GM19328 (cell line): Measurements from ENCODE around the gene GLRX.

ENCODE experiments used
- ATAC-seq: cut with Tn5 transposase; IDR thresholded peaks from one replicate; pipeline ENCODE4 v1.9.1; 2021; ENCODE audit warnings: mild to moderate bottlenecking, moderate library complexity; ENCODE audit not compliant: unreplicated experiment

The GLRX gene

DNA sequence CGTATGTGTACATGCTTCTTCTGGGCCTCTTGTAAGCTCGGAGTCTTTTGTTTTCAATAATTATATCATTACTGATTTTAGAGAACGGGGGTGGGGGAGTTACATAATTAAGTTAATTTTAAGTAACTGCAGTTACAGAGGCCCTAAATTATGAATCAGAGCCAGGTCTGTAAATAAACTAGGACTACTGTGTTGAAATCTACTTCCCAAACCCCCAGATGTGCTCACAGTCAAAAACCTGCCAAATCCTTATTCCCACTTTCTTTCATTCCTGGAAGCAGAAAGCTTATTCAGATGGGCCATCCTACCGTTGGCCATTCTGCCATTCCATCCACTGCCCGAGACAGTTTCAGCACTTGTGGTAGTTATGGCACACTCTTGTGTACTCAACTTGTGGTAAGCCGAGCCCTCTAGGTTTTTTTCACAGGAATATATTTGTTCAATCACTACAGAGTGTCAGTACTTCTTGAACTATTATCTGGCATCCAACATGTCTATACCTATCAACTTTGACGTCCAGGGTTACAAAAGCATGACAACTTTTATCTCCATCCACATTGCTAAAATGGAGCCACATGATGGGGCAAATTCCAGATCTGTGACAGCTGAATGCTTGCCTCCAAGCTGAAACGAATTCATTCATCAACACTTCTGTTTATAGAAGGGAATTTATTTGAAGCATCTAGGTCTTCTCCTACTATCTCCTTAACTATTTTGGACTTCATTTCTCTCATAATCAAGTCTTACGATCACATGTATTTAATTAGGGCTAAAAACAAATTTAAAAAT, 37.8 kb downstream of the GLRX start:
- ATAC-seq = no peak

DNA sequence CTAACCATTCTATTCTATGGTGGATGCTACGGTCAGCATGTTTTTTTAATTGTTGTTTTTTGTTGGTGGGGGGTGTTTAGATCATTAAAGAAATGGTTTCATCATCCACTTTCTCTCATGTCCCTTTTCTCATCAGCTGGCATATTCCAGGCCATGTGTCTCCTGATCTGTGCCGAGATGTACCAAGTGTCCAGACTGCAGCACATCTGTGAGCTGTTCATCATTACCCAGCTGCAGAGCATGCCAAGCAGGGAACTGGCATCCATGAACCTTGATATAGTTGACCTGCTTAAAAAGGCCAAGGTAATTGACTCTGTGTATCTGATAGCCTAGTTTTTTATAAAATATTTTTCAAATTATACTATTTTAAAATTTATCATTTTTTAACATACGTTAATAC, 38.9 kb downstream of the GLRX start:
- ATAC-seq = no peak

DNA sequence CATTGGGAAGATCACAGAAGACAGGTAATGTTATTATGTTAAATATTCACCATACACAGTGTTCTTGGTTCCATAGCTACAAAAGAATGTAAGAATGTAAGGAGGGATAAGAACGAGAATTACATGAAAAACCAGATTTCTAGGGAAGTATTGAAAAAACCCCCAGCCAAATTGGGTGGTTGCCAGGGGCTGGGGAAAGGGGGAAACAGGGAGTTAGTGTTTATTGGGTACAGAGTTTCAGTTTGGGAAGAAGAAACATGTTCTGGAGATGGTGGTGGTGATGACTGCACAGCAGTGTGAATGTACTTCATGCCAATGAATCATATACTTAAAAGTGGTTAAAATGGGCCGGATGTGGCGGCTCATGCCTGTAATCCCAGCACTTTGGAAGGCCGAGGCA, 40.3 kb downstream of the GLRX start:
- no peak for ATAC-seq

DNA sequence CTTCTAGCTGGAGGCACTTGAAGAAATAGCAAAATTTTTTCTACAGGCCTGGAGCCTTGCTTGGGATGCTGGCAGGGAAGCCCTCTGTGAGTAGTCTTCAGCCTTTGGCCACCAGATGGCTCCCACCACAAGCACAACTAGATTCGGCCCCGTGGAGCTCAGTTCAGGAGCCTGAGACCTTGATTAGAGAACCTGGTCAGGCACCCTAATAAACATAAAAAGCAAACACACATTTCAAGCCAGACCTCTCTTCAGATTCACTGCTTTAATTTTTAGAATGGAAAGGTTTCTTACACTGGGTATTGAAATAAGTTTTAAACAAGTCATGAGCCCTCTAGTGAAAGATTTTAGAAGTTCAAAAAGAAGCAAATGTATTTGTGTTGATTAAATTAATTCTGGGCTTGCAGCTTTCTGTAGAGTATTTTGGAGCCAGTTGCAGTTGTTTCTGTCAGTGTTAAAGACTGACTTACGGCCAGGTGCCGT, 41.4 kb downstream of the GLRX start:
- peak; percentile 89 for ATAC-seq

DNA sequence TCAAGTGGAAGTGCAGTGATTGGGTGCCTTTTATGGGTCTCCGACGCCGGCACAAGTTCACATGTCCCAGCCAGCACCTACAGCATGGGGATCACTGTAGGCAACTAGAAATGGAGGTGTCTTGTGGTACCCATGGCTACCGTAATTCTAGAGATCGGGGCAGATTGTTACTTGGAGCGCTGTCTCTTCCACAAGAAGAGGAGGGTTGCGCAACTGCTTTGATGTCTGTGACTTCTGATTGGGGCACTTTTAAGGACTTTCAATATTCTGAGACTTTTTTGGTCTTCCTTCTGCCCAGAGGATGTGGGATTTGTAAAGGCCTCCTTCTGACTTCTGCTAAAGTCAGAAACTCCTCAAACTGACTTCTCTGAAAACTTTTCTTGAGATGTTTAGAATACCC, 41.9 kb downstream of the GLRX start:
- ATAC-seq = no peak

DNA sequence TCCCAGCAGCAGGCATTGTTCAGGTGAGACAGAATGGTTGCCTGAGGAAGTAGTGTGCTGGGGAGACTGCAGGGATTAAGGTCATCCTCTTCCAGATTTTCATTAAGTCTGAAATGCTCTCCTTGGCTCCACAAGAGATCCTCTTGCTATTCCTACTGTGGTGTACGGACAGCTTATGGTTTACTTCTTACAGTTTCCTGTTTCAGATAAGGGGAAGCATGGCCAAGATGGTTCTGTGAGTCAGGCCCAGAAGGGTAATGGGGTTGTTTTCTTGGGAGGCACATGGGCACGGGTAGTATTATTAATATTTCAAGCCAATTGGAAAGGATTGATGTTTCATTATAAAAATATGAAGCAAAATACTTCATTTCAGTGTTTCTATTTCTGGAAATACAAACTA, 42.9 kb downstream of the GLRX start:
- ATAC-seq = no peak

DNA sequence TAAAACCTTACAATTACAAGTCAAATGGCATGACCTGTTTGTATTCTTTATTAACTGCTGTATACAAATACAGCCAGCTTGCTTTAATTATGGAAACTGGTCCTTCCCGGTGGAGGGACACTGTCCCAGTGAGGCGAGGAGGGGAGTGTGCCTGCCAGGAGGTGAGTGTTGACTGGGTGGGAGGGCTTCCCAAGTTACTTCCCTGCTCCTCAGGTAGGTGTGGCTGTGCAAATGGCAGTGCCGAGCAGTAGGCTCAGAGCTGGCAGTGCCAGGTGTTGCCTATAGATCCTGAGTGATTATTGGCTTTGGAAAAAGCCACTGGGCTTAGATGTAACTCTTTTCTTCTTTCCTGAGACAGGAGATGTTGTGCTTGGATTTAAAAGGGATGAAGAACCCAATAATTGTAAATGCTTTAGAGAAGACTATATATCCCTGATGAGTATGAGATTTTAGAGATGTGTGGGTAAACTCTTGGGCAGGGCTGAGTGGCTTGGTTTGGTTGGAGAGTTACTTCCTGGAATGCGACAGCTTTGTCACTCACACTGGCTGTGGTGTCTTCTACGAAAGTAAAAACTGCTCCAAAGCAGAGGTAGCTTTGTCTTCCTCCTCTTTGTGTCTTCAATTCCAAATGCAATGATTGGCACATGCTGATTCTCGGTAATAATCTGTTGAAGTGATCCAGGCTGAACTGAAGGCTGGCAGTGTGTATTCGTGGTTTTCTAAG, 43.7 kb downstream of the GLRX start:
- ATAC-seq = no peak

DNA sequence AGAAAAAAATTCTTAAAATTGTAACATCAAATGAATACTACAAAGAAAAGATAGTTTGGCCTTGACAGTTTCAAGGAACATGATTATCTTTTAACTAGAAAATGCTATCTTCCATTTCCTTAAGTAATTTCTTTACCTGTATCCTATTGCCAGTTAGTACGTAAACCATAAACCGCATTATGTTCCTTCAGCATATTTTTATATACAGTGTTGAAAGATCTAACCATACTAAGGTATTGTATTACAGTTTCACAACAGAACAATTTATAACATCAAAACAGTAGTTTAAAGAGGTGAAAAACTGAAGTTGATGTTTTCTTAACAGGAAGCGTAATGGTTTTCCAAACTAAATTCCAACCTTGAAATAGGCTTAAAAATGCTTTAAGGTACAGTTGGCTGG, 45.1 kb downstream of the GLRX start:
- ATAC-seq = no peak

DNA sequence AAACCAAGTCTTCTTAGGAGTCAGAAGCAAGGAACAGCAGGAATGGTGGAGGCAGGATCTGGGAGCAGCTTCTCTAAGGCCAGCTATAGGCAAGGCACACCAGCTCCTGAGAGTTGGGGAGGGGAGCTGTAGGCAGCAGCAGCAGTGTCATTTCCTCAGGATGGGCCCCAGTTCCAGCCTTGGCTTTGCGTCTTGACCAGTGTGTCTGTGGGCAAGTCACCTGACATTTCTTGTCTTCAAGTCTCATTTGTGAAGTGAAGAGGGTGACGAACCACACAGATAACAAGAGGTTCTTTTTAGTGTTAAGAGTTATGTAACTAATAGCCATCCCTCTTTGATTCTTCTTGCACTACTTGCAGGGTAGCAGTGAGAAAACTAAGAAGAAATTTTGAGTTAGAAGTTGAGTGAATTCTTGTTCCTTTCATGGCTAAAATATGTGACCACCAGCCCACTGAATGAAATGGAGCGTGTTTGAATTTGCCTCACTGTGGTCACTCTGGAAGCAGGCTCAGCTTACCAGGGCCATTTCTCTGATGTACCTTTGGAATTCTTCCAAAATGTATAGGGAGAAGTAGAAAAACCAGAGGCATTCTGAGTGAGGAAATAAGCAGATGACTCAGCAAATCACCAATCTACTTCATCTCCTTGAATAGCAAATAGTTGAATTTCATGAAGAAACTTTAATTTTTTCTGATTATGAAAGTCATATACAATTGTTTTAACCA, 49.0 kb downstream of the GLRX start:
- ATAC-seq = no peak

DNA sequence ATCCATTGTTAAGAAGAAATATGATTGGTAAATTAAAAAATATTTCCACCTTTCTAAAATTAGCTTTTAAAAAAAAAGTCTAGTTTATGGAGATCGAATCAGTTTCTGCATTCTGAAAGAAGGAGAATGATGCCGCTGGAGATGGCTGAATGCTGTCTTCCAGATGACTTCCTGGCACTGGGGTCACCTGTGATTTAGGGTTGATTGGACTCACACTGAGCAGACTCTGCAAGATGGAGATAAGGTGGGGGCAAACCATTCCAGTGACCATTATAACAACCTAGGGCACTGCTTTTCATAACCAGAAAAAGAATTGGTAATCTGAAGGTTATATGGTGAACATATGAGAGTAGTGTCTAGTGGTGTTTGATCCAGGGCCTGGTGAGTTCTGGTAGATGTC, 50.6 kb downstream of the GLRX start:
- ATAC-seq = no peak

DNA sequence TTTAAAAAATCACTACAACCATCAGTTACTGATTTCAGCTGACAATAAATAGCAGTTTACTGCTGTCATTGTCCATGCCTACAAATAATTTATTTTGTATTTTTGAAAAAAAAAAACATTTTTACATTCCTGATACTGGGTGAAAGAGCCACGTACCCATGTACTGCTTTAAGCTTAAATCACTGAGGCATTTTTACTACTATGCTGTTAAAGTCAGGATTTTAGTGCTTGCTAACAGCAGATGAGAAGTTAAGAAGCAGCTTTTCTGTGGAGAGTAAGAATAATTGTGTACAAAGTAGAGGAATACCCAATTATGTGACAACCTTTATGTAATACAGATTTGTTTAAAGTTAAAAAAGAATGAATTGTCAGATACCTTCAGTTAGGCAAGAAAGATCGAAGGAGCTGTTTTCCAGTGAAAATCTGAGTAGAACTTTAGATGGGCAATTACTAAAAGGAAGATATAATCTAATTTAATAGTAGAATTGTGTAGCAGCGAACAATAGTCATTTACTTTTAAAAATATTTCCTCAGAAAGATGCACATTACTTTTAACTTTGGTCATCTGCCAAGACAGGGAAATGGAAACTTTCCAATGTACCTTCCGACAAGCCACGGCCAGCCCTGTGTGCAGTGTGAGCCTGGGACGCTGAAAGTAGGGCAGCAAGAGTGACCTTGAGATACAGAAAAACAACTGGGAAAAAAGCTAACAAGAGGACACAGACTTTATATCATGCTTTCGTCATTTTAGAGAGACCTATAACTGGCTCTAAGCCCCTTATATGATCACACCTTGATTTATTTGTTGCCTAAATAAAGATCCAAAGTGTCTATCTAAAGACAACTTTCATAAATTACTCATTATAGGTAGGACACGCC, 51.5 kb downstream of the GLRX start:
- no peak for ATAC-seq

DNA sequence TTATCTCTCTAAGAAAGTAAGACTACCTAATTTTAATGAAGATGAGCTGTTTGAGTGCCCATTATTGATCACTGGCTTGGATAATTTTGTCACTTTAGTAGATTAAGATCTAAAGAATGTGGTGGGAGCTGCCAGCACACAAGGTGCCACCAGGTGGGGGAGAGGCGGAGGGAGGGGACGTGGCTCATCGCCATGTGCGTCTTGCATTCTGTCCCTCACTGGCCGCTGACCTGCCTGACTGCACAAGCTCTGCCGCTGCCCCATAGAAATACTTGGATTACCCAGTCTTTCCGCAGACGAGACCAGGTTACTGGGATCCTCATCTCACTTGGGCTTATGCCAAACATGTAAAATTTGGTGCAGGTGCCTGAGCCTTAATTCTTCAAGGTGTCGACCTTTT, 53.8 kb downstream of the GLRX start:
- ATAC-seq = no peak

DNA sequence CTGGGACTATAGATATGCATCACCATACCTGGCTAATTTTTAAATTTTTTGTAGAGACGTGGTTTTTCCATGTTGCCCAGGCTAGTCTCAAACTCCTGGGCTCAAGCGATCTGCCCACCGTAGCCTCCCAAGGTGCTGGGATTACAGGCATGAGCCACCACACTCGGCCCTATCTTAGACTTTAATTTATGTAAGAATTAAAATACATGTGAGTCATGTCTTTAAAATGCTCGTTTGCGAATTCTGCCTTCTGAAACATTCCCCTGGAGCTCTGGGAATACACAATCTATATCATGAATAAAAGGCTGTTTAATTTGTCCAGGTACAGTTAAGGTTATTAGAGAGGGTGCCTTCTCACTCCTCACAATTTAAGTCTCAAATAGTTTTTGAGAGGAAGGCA, 58.6 kb downstream of the GLRX start:
- no peak for ATAC-seq
